ENCODE measurements around the gene TMEM17.

TMEM17 gene

DNA sequence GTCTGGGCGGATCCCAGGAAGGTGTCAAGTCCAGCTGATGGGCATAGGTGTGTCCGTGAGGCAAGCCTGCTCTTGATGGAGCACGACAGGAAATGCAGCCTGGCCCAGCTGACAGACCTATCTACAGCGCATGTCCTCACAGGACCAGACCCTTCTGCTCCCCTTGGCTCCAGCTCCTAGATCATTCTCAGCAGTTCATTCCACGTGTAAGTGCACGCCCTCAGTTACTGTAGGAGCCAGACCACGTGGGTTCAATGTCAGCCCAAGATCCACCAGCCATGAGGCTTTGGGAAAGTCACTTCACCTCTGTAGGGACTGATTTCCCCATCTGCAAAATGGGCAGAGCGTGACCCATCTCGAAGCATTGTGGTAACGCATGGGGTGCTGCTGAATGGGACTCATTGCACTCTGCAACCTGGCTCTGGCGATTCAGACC lies 47.8 kb downstream of the TMEM17 start:
- Histone ChIP-seq H3K27ac (replicated peaks) (no peak overlapping the region), H3K27me3 (ENCODE audit: insufficient read depth, poor library complexity, severe bottlenecking) (no peaks in the 10 kb centered on the region), H3K4me3 (replicated peaks; ENCODE audit: insufficient read depth, low read length) (no peak overlapping the region)
- TF ChIP-seq SPI1 (IDR thresholded peaks at IDR 0.05; ENCODE audit: borderline replicate concordance, low read depth) (no peak), POLR2AphosphoS5 (IDR thresholded peaks at IDR 0.05; ENCODE audit: low read depth) (no peak), GABPA (IDR thresholded peaks at IDR 0.05; ENCODE audit: low read depth) (no peak)
- TF ChIP-seq, protein P1, sequence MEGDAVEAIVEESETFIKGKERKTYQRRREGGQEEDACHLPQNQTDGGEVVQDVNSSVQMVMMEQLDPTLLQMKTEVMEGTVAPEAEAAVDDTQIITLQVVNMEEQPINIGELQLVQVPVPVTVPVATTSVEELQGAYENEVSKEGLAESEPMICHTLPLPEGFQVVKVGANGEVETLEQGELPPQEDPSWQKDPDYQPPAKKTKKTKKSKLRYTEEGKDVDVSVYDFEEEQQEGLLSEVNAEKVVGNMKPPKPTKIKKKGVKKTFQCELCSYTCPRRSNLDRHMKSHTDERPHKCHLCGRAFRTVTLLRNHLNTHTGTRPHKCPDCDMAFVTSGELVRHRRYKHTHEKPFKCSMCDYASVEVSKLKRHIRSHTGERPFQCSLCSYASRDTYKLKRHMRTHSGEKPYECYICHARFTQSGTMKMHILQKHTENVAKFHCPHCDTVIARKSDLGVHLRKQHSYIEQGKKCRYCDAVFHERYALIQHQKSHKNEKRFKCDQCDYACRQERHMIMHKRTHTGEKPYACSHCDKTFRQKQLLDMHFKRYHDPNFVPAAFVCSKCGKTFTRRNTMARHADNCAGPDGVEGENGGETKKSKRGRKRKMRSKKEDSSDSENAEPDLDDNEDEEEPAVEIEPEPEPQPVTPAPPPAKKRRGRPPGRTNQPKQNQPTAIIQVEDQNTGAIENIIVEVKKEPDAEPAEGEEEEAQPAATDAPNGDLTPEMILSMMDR (IDR thresholded peaks at IDR 0.05; ENCODE audit: insufficient read depth, low read length), result no peak
- DNase-seq (ENCODE audit: low read depth in 1 of 2, low spot score in 1 of 2), result no peak

DNA sequence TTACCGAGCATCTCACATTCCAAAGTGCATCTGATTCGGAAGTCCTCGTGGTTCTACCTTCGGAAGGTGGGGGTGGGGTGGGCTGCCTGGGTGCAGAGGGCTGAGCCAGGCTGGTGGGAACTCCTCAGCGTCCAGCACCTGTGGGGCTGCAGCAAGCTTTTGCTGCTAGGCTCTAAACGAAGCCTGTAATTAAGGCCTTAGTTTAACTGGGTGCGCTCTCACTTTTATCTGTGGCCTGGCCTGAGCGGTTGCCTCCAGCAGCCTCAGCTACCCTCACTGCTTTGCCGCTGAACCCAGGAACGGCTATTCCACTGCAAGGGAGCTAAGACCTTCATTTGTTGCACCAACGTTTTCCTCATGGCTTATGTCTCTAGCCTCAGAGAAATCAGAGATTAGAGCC lies 48.4 kb downstream of the TMEM17 start:
- TF ChIP-seq, protein P1 (IDR thresholded peaks at IDR 0.05; ENCODE audit: insufficient read depth, low read length), result no peak
- no peak for TF ChIP-seq SPI1 (IDR thresholded peaks at IDR 0.05; ENCODE audit: borderline replicate concordance, low read depth)
- no peak for TF ChIP-seq POLR2AphosphoS5 (IDR thresholded peaks at IDR 0.05; ENCODE audit: low read depth)
- TF ChIP-seq GABPA (IDR thresholded peaks at IDR 0.05; ENCODE audit: low read depth), result no peak
- TF ChIP-seq, protein P2, sequence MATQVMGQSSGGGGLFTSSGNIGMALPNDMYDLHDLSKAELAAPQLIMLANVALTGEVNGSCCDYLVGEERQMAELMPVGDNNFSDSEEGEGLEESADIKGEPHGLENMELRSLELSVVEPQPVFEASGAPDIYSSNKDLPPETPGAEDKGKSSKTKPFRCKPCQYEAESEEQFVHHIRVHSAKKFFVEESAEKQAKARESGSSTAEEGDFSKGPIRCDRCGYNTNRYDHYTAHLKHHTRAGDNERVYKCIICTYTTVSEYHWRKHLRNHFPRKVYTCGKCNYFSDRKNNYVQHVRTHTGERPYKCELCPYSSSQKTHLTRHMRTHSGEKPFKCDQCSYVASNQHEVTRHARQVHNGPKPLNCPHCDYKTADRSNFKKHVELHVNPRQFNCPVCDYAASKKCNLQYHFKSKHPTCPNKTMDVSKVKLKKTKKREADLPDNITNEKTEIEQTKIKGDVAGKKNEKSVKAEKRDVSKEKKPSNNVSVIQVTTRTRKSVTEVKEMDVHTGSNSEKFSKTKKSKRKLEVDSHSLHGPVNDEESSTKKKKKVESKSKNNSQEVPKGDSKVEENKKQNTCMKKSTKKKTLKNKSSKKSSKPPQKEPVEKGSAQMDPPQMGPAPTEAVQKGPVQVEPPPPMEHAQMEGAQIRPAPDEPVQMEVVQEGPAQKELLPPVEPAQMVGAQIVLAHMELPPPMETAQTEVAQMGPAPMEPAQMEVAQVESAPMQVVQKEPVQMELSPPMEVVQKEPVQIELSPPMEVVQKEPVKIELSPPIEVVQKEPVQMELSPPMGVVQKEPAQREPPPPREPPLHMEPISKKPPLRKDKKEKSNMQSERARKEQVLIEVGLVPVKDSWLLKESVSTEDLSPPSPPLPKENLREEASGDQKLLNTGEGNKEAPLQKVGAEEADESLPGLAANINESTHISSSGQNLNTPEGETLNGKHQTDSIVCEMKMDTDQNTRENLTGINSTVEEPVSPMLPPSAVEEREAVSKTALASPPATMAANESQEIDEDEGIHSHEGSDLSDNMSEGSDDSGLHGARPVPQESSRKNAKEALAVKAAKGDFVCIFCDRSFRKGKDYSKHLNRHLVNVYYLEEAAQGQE (IDR thresholded peaks at IDR 0.05; ENCODE audit: insufficient replicate concordance, low read depth), result no peak

DNA sequence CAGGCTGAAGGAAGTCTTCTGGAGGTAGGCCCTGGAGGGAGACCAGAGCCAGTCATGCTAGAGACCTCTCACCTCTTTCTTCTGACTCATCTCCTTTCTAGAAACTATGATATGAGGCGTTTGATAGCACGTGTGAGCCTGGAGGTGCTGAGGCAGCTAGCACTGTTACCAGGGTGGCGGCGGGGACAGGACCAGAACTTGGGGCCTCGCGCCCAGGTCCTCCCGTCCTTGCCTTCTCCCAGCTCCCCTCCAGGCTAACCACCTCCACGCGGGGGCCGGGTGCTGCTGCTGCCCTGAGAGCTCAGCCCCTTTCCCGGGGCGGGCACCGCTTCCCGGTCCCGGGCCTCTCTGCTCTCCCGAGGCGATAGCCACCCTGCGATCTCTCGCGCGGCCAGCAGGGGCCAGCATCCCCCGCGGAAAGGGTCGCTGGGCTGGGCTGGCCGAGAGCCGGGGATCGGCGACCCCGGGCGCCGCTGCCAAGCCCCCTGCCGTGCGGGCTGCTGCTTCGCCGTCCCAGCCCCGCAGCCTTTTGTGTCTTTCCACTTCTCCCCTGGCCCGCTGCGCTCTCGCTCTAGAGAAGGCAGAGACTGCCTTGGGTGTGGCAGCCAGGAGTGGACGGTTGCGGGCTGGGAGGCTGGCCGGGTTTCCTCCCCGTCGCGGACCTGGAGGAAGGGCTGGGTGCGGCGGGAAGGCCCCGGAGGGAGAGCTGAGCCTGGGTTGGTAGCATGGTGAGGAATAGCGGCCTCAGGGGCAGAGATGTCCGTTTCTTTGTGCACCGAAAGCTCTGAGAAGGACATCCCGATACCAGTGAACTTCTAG lies 49.1 kb downstream of the TMEM17 start:
- DNase-seq (ENCODE audit: low read depth in 1 of 2, low spot score in 1 of 2), result peak in 1 of 2 experiments; percentile 51
- TF ChIP-seq, protein P2 (IDR thresholded peaks at IDR 0.05; ENCODE audit: insufficient replicate concordance, low read depth), result no peak
- TF ChIP-seq, protein P1 (IDR thresholded peaks at IDR 0.05; ENCODE audit: insufficient read depth, low read length), result peak; percentile 54
- Histone ChIP-seq H3K4me3 (replicated peaks; ENCODE audit: insufficient read depth, low read length) (peak overlapping the region; percentile 60), H3K27ac (replicated peaks) (no peak overlapping the region), H3K27me3 (ENCODE audit: insufficient read depth, poor library complexity, severe bottlenecking) (no peaks in the 10 kb centered on the region)

More for the DNA sequence above, 48.4 kb downstream of the TMEM17 start:
- H3K4me3 ChIP-seq (replicated peaks; ENCODE audit: insufficient read depth, low read length), result no peak overlapping the region; the same call in 1 of the 2 replicates
- H3K27ac ChIP-seq (replicated peaks), result no peak overlapping the region
- DNase-seq (ENCODE audit: low read depth in 1 of 2, low spot score in 1 of 2), result no peak
- H3K27me3 ChIP-seq (ENCODE audit: insufficient read depth, poor library complexity, severe bottlenecking), result no peaks in the 10 kb centered on the region

All from HL-60 (cell line).